Measurements from ENCODE around the gene SEMA3B.

DNA sequence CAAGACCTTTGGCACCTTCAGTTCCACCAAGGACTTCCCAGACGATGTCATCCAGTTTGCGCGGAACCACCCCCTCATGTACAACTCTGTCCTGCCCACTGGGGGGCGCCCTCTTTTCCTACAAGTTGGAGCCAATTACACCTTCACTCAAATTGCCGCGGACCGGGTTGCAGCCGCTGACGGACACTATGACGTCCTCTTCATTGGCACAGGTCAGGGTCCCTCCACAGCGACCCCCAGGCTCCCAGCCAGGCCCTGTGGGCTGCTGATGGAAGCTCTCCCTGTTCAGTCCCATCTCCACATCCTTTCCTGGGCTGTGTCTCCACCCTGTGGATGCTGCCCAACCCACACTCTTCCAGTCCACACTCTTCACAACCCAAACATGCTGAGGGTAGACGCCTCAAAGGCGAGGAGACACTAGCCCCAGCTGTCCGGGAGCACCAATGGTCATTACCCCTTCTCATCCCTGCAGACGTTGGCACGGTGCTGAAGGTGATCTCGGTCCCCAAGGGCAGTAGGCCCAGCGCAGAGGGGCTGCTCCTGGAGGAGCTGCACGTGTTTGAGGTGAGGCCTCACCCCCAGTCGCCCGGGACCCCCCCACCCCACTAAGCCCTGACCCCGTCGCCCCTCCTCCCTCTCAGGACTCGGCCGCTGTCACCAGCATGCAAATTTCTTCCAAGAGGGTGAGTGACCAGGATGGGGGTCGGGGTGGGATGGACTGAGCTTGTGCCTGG is 5.6 kb downstream of the SEMA3B start:
- TF ChIP-seq POLR2A (IDR thresholded peaks at IDR 0.05) (no peak), CTCF (IDR thresholded peaks at IDR 0.05) (peak; percentile 43 to 78), POLR2AphosphoS5 (IDR thresholded peaks at IDR 0.05) (no peak)
